H1 (cell line): ENCODE measurements around the gene FOXF2. TPM values are rescaled to one million over a fixed set of nuclear protein-coding genes. Genes with fewer than 3 reads are reported as not detected.

Experiments
- CTCF ChIA-PET: fragments of 300-600 bp; sonication (Branson Sonifier 250); formaldehyde crosslinking; loops from one replicate; lab custom pipeline; 2021; ENCODE audit not compliant: partially characterized antibody; lab: Charles Lee
- POLR2A ChIA-PET: fragments of 300-600 bp; sonication (Branson Sonifier 250); formaldehyde crosslinking; loops from one replicate; lab custom pipeline; 2021; ENCODE audit warnings: inconsistent platforms; ENCODE audit not compliant: partially characterized antibody; lab: Charles Lee
- DNase-seq, 2 experiments: peaks; one replicate each; pipeline versions ENCODE4 v3.0.0 to v3.0.0-alpha.2; 2010 to 2022; ENCODE audit warnings: low spot score in 2 of 2, low read depth in 1 of 2, mixed read lengths in 1 of 2
- FAIRE-seq: peaks from 2 replicates; lab custom pipeline; 2011; peaks lifted over from hg19 to GRCh38; lab: Jason Lieb, UNC
- H2AFZ ChIP-seq: 2 replicates; pipeline ENCODE4 v1.8.1; 2012; ENCODE audit warnings: low read length, inconsistent platforms
- H2AK5ac ChIP-seq: 2 replicates; pipeline ENCODE4 v1.6.1; 2013; ENCODE audit warnings: low read depth, low read length
- H2BK120ac ChIP-seq: replicated peaks from 2 replicates; pipeline ENCODE3; 2013; ENCODE audit warnings: low read depth, low read length, inconsistent platforms
- H2BK12ac ChIP-seq: 2 replicates; pipeline ENCODE4 v1.6.1; 2013; ENCODE audit warnings: low read depth, low read length
- H2BK15ac ChIP-seq: 2 replicates; pipeline ENCODE4 v1.6.1; 2013; ENCODE audit warnings: low read length
- H2BK20ac ChIP-seq: 2 replicates; pipeline ENCODE4 v1.6.1; 2013; ENCODE audit warnings: low read length
- H2BK5ac ChIP-seq: 2 replicates; pipeline ENCODE4 v1.6.1; 2013; ENCODE audit warnings: low read depth, low read length
- H3K14ac ChIP-seq: 2 replicates; pipeline ENCODE4 v1.6.1; 2013; ENCODE audit warnings: inconsistent platforms; ENCODE audit not compliant: insufficient read length
- H3K18ac ChIP-seq: 2 replicates; pipeline ENCODE4 v1.6.1; 2013; ENCODE audit warnings: low read length; ENCODE audit errors: extremely low read depth
- H3K23ac ChIP-seq: 2 replicates; pipeline ENCODE4 v1.6.1; 2013; ENCODE audit warnings: inconsistent platforms; ENCODE audit not compliant: insufficient read length
- H3K23me2 ChIP-seq: 2 replicates; pipeline ENCODE4 v1.6.1; 2013; ENCODE audit warnings: low read depth, low read length
- H3K27ac ChIP-seq: 2 replicates; pipeline ENCODE4 v1.6.1; 2011; ENCODE audit warnings: low read depth, low read length, inconsistent platforms
- H3K27me3 ChIP-seq, 4 experiments: replicated peaks in 1 of 4; 1 replicate in 1 of 4; 2 replicates in 3 of 4; pipeline versions ENCODE4 v1.6.1 to v1.8.1; 2011 to 2013; ENCODE audit warnings: low read length in 3 of 4, mild to moderate bottlenecking in 3 of 4, inconsistent platforms in 2 of 4, mixed read lengths in 2 of 4, moderate library complexity in 1 of 4; ENCODE audit not compliant: control insufficient read depth in 3 of 4, insufficient read depth in 3 of 4; ENCODE audit errors: extremely low read depth in 1 of 4
- H3K36me3 ChIP-seq, 4 experiments: 2 replicates each; pipeline versions ENCODE4 v1.6.1 to v1.8.1; 2011 to 2013; ENCODE audit warnings: mild to moderate bottlenecking in 4 of 4, low read length in 3 of 4, moderate library complexity in 2 of 4, control low read depth in 1 of 4, inconsistent platforms in 1 of 4; ENCODE audit not compliant: insufficient read depth in 4 of 4, control insufficient read depth in 2 of 4
- H3K4ac ChIP-seq: replicated peaks from 2 replicates; pipeline ENCODE3; 2013; ENCODE audit warnings: low read length, low read depth, mixed read lengths, inconsistent platforms; ENCODE audit not compliant: insufficient read length
- H3K4me1 ChIP-seq, 4 experiments: replicated peaks in 1 of 4; 1 replicate in 1 of 4; 2 replicates in 3 of 4; pipeline versions ENCODE4 v1.6.1 to v1.8.1; 2011 to 2013; ENCODE audit warnings: low read length in 3 of 4, inconsistent platforms in 2 of 4, mixed read lengths in 1 of 4; ENCODE audit not compliant: insufficient read depth in 4 of 4, control insufficient read depth in 3 of 4
- H3K4me2 ChIP-seq, 2 experiments: 2 replicates each; pipeline versions ENCODE4 v1.6.1 to v1.8.1; 2011 to 2013; ENCODE audit warnings: low read depth in 2 of 2, low read length in 2 of 2, control low read depth in 1 of 2, inconsistent platforms in 1 of 2, mild to moderate bottlenecking in 1 of 2; ENCODE audit not compliant: insufficient read depth in 1 of 2
- H3K4me3 ChIP-seq, 4 experiments: fragments of 200-600, 300-600 bp in 1 of 4; sonication (generic), shearing (Covaris generic), sonication (Bioruptor Twin) in 1 of 4; 2 replicates each; pipeline versions ENCODE4 v1.5.1 to v1.8.1; 2011 to 2016; ENCODE audit warnings: low read length in 4 of 4, low read depth in 3 of 4, control low read depth in 2 of 4, inconsistent platforms in 2 of 4, mild to moderate bottlenecking in 2 of 4, mixed read lengths in 1 of 4, moderate library complexity in 1 of 4; ENCODE audit not compliant: insufficient read depth in 2 of 4; ENCODE audit errors: extremely low read depth in 1 of 4
- H3K56ac ChIP-seq: replicated peaks from 2 replicates; pipeline ENCODE3; 2013; ENCODE audit warnings: low read depth, mild to moderate bottlenecking, mixed read lengths, low read length, inconsistent platforms; ENCODE audit not compliant: insufficient read length
- H3K79me1 ChIP-seq: 2 replicates; pipeline ENCODE4 v1.6.1; 2013; ENCODE audit warnings: low read depth, low read length, control low read depth
- H3K79me2 ChIP-seq, 2 experiments: 2 replicates each; pipeline versions ENCODE4 v1.6.1 to v1.8.1; 2012 to 2013; ENCODE audit warnings: low read length in 2 of 2, mild to moderate bottlenecking in 2 of 2, inconsistent platforms in 1 of 2; ENCODE audit not compliant: insufficient read depth in 2 of 2, control insufficient read depth in 1 of 2
- H3K9ac ChIP-seq, 4 experiments: replicated peaks in 1 of 4; 1 replicate in 1 of 4; 2 replicates in 3 of 4; pipeline versions ENCODE4 v1.6.1 to v1.8.1; 2011 to 2013; ENCODE audit warnings: low read depth in 3 of 4, low read length in 3 of 4, control low read depth in 2 of 4, mild to moderate bottlenecking in 2 of 4, moderate library complexity in 2 of 4, inconsistent platforms in 1 of 4; ENCODE audit errors: extremely low read depth in 1 of 4
- H3K9me3 ChIP-seq, 2 experiments: 2 replicates each; pipeline versions ENCODE4 v1.6.1 to v1.8.1; 2012 to 2013; ENCODE audit warnings: mild to moderate bottlenecking in 2 of 2, moderate library complexity in 2 of 2, control low read depth in 1 of 2, inconsistent platforms in 1 of 2, low read depth in 1 of 2, low read length in 1 of 2, mixed read lengths in 1 of 2; ENCODE audit not compliant: insufficient read depth in 2 of 2
- H4K20me1 ChIP-seq, 2 experiments: replicated peaks in 1 of 2; 2 replicates each; pipeline versions ENCODE3 to v1.8.1; 2011 to 2013; ENCODE audit warnings: inconsistent platforms in 2 of 2, low read length in 2 of 2, mild to moderate bottlenecking in 1 of 2; ENCODE audit not compliant: insufficient read depth in 2 of 2, control insufficient read depth in 1 of 2
- H4K5ac ChIP-seq: 2 replicates; pipeline ENCODE4 v1.6.1; 2013; ENCODE audit warnings: low read length, low read depth, mixed read lengths, inconsistent platforms; ENCODE audit not compliant: insufficient read length
- H4K8ac ChIP-seq: 2 replicates; pipeline ENCODE4 v1.8.0; 2013; ENCODE audit warnings: mild to moderate bottlenecking, moderate library complexity, low read length, inconsistent platforms; ENCODE audit not compliant: insufficient read depth; ENCODE audit errors: extremely low read depth
- H4K91ac ChIP-seq: replicated peaks from 2 replicates; pipeline ENCODE3; 2013; ENCODE audit warnings: low read length, mixed read lengths, inconsistent platforms; ENCODE audit not compliant: insufficient read length
- BRCA1 ChIP-seq: IDR thresholded peaks from 2 replicates; pipeline ENCODE4 v1.6.1; 2012; ENCODE audit warnings: low read depth, low read length, improper control_type of control experiment
- CBX8 ChIP-seq: fragments of 300-800, 300-1000 bp; sonication (generic); IDR thresholded peaks from 2 replicates; pipeline ENCODE4 v1.7.1; 2016; ENCODE audit warnings: low read depth, low read length, borderline replicate concordance
- EZH2 ChIP-seq: fragments of 200-600 bp; sonication (generic); IDR thresholded peaks from 2 replicates; pipeline ENCODE4 v1.7.1; 2012; ENCODE audit warnings: low read depth, mild to moderate bottlenecking, moderate library complexity, low read length, inconsistent platforms; ENCODE audit not compliant: severe bottlenecking
- HDAC2 ChIP-seq, 2 experiments: fragments of 300-600 bp in 1 of 2; sonication (generic) in 1 of 2; IDR thresholded peaks; 2 replicates each; pipeline ENCODE4 v1.6.1; 2011 to 2012; ENCODE audit warnings: low read depth in 2 of 2, low read length in 2 of 2, mild to moderate bottlenecking in 2 of 2, moderate library complexity in 2 of 2, borderline replicate concordance in 1 of 2, inconsistent platforms in 1 of 2
- RNF2 ChIP-seq: fragments of 200-900, 300-1000 bp; sonication (generic); IDR thresholded peaks from 2 replicates; pipeline ENCODE4 v1.7.1; 2016; ENCODE audit warnings: borderline replicate concordance, low read depth, mild to moderate bottlenecking, antibody characterized with exemption, low read length; ENCODE audit not compliant: poor library complexity, severe bottlenecking; ENCODE audit errors: missing control alignments
- SP1 ChIP-seq: IDR thresholded peaks from 2 replicates; pipeline ENCODE4 v1.6.1; 2011; ENCODE audit warnings: low read depth, low read length
- SP4 ChIP-seq: IDR thresholded peaks from 2 replicates; pipeline ENCODE4 v1.6.1; 2012; ENCODE audit warnings: low read length, inconsistent platforms
- SUZ12 ChIP-seq: fragments of 200-600 bp; sonication (generic); IDR thresholded peaks from 2 replicates; pipeline ENCODE4 v1.6.1; 2012; ENCODE audit warnings: mild to moderate bottlenecking, inconsistent platforms, low read length, moderate library complexity, mixed read lengths
- TCF12 ChIP-seq: IDR thresholded peaks from 2 replicates; pipeline ENCODE4 v1.6.1; 2011; ENCODE audit warnings: low read depth, mild to moderate bottlenecking, low read length
- YY1 ChIP-seq: IDR thresholded peaks from 2 replicates; pipeline ENCODE4 v1.6.1; 2011; ENCODE audit warnings: low read depth, mild to moderate bottlenecking, low read length
- WGBS, 2 experiments: shearing (Covaris generic) in 1 of 2; methylation state at CpG; one replicate each; pipeline versions ENCODE4 v1.1.6 to v1.1.7; 2013 to 2015; ENCODE audit warnings: low lambda C conversion rate in 2 of 2, mixed read lengths in 2 of 2, inconsistent platforms in 1 of 2, low coverage in 1 of 2, missing lambda C conversion rate in 1 of 2; ENCODE audit not compliant: insufficient replicate concordance in 2 of 2, insufficient coverage in 1 of 2, insufficient read length in 1 of 2; ENCODE audit errors: extremely low coverage in 1 of 2, missing lambda C conversion rate in 1 of 2; 5-methylcytosine and 5-hydroxymethylcytosine counted together
- polyA plus RNA-seq, 7 experiments: library from polyadenylated mRNA; depleted of rRNA in 3 of 7; stranded (reverse) in 5 of 7; unstranded in 2 of 7; fragments of >200 nt in 5 of 7; fragments of 200-250 nt in 2 of 7; gene quantifications; 1 replicate in 5 of 7; 2 replicates in 1 of 7; 4 replicates in 1 of 7; pipeline versions ENCODE4 v1.2.1 to v1.2.3, GENCODE V29; 2011 to 2013; ENCODE audit warnings: missing spikeins in 2 of 7, mixed read lengths in 2 of 7
- total RNA-seq: library from RNA; stranded (reverse); fragmentation: NEBNext Ultra II Directional; extraction: Animal tissue kit (Norgen Biotek cat#: 25700); gene quantifications from 2 replicates; pipeline ENCODE4 v1.2.1, GENCODE V29; 2021

Gene FOXF2
- total and polyA plus RNA-seq, 2 of the 8 experiments (the other 6 are each of a cell fraction or from before 2014, with no cell fraction given): 0.05 TPM; not detected in 1

GRCh38 chr6:1394514-1395463 lies 5.4 kb downstream of the FOXF2 start:
- 15% methylated on average over 19 of the region's 21 CpGs; no CpG with 5 or more reads in 1 of the 2 experiments for WGBS, 2 experiments
- Histone ChIP-seq H2BK12ac (peak overlapping the region; percentile 84; the same call in 1 of the 2 replicates), H3K36me3 (peaks cover 0 to 13% (median 0%) of the 10 kb centered on the region in 4 experiments; a peak in 1 of 8 replicates), H3K18ac (no peak overlapping the region), H2BK5ac (no peak overlapping the region), H2AFZ (no peak overlapping the region), H2AK5ac (peak overlapping the region; percentile 93), H3K79me2 (no peaks in the 10 kb centered on the region), H3K79me1 (no peaks in the 10 kb centered on the region), H3K9ac (no peak overlapping the region), H3K14ac (no peak overlapping the region), H4K20me1 (peaks cover 11 to 25% of the 10 kb centered on the region in 2 experiments), H2BK120ac (no peak overlapping the region), H3K4me2 (no peak overlapping the region; a peak in 1 of 4 replicates), H3K4ac (no peak overlapping the region), H3K4me3 (no peak overlapping the region), H3K27me3 (peaks cover 82 to 100% (median 89%) of the 10 kb centered on the region in 4 experiments), H4K5ac (no peak overlapping the region), H3K23me2 (no peaks in the 10 kb centered on the region; the same call in 1 of the 2 replicates), H2BK20ac (no peak overlapping the region), H3K23ac (no peak overlapping the region), H3K56ac (no peak overlapping the region), H3K27ac (no peak overlapping the region), H3K9me3 (no peaks in the 10 kb centered on the region), H4K91ac (no peak overlapping the region), H4K8ac (no peak overlapping the region), H3K4me1 (peaks cover 0 to 24% (median 9%) of the 10 kb centered on the region in 4 experiments; a peak in 5 of 7 replicates), H2BK15ac (no peak overlapping the region)
- TF ChIP-seq HDAC2 (IDR thresholded peaks at IDR 0.05; ENCODE audit: borderline replicate concordance in 1 of 2, low read depth in 2 of 2, low read length in 2 of 2) (no peak), SP4 (no peak), TCF12 (no peak), BRCA1 (no peak), CBX8 (peak; percentile 87), EZH2 (no peak), YY1 (no peak), SP1 (0 out of 2 replicates have a peak, but pooled peaks have one; percentile 9), RNF2 (peak; percentile 82), SUZ12 (peak; percentile 77; the same call in 1 of the 2 replicates)
- ChIA-PET CTCF (interaction anchor here (0.6 to 2.6 kb wide), 8 partner anchors 12 to 842 kb away, joined by 3 to 20 read pairs (median 4); no protein-coding TSS in a partner anchor), POLR2A (no interaction called here)
- FAIRE-seq (no peak), DNase-seq (no peak)
